GM10847 (cell line): Measurements from ENCODE around the gene B9D1.

Experiments used
- POLR2A ChIP-seq: IDR thresholded peaks from 2 replicates; pipeline ENCODE4 v1.6.1; 2011; ENCODE audit not compliant: insufficient read length; ENCODE audit errors: extremely low read depth

Gene B9D1

DNA sequence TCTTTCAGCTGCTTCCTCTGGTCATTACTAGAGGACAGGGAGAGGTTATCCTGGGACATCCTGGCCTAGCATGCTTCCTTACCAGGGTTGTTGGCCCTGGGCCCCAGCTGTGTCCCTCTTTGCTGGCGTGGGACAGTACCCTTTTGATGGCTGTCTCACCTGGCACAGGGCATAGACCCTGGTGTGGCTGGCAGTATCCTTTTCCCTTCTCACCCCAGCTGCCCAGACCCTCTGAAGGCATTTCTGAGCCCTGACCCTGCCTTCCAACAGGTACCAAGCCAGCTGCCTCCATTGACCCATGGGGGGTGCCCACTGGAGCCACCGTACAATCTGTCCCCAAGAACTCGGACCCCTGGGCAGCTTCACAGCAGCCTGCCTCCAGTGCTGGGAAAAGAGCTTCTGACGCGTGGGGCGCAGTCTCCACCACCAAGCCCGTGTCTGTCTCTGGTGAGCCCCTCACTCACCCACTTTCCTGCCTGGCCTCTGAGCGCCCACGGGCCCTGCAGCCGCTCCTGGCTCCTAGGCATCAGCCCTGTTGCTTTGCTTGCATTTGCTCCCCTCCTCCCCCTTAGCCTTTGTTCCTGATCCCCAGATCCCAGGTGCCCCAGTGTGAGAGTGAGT lies 34.0 kb downstream of the B9D1 start:
- TF ChIP-seq POLR2A: no peak

DNA sequence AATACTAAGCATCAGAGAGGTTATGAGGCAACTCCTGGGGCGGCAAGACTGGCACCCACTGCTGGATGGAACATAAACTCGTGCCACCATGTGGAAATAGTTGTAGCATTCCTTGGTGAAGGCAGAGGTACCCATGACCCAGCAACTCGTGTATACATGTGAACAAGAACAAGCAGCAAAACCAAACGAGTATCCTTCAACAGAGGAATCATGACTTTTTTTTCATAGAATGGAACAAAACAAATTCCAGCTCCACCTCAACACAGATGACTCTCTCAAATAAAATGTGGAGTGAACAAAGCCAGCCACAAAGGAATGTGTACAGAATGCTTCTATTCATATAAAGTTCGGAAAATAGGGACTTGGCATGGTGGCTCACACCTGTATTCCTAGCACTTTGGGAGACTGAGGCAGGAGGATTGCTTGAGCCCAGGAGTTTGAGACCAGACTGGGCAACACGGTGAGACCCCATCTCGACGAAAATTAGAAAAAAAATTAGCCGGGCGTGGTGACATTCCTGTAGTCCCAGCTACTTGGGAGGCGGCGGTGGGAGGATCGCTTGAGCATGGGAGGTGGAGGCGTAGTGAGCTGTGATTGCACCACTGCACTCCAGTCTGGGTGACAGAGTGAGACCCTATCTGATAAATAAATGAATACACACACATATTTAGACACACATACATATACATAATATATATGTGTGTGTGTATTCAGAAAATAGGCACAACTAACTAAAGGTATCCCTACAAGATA lies 35.3 kb downstream of the B9D1 start:
- no peak for TF ChIP-seq POLR2A

DNA sequence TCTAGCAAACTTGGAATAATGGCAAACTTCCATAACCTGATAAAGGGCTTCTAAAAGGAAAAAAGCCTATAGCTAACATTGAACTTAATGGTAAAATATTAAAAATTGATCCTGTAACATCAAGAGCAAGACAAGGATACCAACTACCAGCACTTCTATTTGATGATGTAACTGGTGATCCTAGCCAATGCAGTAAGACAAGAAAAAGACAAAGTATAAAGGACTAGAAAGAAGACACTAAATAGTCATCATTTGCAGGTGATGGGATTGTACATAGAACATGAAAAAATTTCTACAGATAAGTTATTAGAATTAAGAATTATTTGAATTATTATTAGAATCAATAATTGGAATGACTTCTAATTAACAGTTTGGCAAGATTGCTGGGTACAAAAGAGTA lies 37.0 kb downstream of the B9D1 start:
- no peak for TF ChIP-seq POLR2A

DNA sequence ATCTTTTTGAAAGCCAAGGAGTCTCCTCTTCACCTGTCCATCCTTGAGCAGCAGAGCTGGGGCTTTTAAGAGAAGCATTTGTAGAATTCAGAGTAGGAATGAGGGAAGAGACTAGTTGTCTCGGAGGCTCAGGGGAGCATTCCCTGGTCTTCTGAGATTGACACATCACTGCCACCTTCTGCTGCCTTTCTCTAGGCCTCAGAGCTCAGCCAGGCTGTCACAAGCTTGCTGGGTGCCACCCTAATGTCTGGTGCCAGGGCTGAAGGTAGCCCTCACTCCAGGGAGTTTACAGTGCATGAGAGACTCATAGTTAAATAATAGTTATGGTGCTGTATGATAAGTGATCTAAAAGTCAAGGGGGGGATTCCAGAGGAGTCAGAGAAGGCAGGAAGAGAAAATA lies 39.7 kb downstream of the B9D1 start:
- TF ChIP-seq POLR2A: no peak

DNA sequence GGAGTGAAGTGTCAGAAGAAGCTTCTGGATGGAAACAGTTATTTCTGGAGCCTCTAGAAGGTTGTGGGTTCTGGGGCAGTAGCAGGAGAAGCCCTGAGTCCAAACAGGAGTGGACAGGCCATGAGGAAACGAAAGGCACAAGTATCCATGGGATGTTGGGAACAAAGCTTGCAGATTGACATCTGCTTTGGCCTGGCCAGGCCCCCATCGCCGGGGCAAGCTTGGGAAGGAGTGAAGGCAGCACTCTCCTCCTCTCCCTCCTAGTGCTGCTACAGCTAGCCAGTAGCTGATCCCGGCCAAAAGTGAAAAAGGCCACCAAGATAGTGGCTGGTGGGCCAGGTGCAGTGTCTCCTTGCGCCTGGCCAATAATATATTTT lies 40.4 kb downstream of the B9D1 start:
- TF ChIP-seq POLR2A: no peak

DNA sequence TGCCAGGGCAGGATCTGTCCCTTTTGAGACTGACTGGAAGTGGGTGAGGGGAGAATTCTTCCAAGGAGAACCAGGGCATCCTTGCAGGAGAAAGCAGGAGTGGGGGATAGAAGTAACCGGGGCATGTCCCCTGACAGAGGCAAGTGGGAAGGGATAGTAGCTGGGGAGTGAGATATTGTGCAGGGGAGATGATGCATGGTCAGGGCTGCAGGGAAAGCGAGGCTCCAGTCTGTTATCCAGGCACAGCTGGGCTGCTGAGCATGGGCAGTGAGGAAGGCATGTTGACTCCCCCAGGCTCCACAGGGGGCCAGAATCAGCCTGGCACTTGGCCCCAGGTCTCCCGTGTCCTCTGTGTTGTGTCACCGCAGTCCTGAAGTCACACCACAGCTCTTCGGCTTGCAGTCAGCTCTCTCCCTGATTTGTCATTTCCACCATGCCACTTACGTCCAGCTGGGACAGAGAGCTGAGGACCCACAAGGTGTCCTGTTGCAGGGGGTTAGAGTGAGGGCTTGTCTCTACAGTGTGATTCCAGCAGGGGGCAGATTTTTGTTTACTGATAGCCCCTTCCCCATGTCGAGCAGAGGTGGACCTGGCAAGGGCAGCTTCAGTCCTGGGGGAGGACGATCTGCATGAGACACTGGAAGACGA lies 40.9 kb downstream of the B9D1 start:
- no peak for TF ChIP-seq POLR2A

DNA sequence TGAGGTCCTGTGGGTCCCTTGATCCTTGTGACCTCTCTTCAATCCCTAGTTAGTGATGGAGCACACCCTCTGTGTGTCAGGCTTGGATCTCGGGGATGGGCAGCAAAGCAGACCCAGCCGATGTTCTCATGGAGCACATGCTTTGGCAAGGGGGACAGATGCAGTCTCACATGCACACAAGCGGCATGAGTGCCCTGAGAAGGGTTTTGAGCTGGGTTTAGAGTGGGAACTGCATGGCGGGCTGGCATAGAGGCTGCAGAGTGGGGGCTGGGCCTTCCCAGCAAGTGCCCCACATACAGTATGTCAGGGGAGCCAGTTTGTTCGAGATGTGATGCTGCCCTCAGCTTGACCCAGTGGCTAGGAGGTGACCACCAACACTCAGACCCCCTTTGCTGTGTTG lies 41.6 kb downstream of the B9D1 start:
- TF ChIP-seq POLR2A: no peak

DNA sequence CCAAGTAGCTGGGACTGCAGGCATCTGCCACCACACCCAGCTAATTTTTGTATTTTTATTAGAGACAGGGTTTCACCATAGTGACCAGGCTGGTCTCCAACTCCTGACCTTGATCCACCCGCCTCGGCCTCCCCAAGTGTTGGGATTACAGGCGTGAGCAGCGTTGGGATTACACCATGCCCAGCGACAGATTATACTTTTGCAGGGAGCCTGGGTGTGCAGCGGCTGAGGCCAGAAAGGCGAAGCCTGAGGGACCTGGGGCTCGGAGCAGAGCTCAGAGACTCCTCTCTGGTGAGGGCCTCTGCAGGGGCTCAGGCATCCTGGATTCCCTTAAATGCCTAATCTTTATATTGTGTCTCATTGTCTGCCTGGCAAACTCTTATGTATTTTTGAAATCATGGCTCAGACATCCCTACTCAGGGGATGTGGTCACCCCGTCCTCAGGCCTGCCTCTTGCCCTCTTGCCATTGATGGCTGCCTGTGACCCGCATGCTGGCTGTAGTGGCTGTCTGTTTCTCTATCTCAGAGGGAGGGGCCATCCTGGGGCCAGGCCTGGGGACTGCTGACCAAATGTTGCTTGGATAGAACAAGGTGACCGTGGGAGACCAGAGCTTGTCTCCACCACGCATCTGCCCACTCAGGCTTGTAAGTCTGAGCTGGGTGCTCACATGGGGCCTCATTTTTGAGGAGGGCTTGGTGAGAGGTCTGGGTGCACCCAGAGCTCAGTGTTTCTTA lies 42.6 kb downstream of the B9D1 start:
- TF ChIP-seq POLR2A: no peak

DNA sequence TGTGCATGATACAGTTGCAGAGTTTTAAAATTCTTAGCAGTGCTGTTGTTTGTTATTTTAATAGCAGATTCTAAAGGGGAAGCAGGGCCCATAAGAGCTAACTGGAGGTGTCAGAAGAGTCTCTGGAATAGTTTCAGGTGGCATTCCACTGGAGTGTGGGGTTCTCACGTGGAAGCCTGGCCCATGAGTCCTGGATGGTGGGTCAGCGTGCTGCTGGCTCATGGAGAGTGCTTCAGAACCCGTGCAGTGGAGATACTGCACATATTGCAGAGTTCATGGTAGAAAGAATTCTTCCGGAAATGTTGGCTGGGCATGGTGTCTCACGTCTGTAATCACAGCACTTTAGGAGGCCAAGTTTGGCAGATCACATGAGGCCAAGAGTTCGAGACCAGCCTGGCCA lies 43.9 kb downstream of the B9D1 start:
- no peak for TF ChIP-seq POLR2A

DNA sequence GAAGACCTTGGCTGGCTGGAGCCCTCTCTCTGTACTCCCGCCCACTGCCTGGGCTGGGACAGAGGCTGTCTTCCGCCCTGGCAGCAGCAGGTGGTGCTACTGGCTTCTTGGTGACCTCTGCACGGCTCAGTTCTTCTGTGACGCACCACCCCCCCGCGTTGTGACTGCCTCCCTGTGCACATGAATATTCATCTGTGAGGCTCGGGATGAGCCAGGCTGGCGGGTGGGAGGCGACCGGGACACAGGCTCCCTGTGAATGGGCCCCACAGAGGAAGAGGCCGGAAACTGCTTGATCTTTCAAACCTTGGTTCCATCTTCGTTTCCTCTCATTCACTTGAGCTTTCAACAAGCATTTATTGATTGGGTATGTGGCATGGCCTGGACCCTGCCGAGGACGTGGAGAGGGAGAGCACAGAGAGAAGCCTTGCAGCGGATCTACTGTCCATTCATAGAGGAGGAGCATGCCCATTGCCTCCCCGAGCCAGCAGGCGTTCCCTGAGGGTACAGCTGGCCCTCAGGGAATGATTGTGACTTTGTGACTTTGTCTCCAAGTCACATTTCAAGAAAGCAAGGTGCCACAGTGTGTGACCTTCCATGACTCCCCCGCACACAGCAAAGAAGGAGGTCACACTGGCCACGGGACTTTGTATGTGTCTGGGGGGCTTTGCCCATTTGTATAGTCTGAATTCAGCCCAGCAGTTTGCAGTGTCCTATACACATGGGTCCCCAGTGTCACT lies 45.0 kb downstream of the B9D1 start:
- TF ChIP-seq POLR2A: no peak

DNA sequence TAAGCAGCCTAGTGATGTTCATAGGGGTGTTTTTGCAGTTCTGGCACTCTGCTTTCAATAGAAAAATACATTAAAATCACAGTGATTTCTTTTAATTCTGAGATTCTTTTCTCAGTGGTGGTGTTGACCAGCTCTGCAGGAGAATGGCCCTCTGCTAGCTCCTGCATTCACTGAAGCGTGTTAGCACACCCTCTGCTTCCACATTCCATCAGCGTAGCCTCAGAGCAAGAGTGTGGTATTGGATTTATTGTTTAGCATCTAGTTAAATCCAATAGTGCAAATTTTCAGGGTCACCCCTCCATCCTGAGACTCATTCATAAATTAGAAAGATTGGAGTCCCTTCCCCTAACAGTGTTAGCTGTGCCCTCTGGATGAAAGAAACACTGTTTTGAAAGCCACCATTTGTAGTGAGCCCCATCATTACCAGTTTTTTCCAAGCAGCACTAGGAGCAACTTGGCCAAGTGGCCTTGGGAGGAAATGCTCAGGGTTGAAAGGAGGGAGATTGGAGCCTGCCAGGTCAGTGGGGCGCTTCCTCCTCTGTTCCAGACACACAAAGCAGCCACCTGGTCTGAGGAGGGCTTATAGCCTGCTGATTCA lies 45.7 kb downstream of the B9D1 start:
- TF ChIP-seq POLR2A: no peak

DNA sequence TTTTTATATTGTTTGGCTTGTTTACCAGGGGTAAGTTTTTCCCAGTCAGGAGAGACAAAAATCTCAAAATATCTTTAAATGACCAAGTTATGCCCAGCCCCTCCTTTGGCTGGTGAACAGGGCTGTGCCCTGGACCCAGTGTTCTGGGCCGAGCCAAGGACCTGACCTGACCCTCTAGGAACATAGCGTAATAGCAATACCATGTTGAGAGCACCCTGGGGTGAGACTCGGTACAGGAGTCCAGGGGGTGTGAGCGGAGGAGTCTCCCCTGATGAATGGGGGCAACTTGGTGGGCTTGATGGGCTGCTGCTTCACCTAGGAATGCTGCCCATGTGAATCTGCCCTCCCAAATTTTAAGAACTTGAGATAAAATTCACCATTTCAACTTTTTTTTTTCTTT lies 47.4 kb downstream of the B9D1 start:
- no peak for TF ChIP-seq POLR2A

DNA sequence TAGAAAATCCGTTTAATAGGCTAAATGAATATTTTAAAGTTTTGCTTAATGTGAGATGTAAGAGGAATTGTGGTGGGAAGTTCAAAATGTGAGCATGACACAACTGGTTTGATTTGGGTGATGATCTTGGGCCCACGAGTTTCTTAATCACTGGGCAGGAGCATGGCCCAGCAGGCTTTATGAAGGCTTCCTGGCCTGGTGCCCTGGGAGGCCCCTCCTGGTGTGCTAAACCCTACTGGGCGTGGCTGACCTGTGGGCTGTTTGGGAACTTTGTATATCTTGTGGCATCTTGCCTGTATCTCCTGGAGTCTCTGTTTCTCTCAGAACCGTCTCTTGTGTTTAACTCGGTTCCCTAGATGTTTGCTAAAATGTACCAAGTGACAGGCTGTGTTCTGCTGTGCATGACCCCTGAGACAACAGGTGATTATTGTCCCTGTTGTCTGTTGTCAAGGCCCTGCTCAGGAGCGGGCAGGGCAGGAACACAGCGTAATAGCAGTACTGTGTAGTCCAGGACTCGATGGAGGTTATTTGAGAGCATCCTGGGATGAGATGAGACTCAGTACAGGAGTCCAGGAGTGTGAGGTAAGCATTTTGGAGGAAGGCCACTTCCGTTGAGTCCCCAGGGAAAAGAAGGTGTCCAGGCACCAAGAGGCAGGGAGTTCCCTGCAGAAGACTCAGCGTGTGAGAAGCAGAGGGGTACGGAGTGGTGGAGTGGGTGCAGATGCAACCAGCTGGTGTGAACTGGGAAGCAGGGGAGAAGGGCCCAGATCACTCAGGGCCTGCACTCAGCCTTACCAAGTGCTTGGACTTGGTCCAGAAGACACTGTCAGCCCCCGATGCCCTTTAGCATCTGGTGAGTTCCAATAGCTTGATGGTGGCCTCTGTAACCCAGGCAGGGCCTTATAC lies 48.5 kb downstream of the B9D1 start:
- TF ChIP-seq POLR2A: no peak

DNA sequence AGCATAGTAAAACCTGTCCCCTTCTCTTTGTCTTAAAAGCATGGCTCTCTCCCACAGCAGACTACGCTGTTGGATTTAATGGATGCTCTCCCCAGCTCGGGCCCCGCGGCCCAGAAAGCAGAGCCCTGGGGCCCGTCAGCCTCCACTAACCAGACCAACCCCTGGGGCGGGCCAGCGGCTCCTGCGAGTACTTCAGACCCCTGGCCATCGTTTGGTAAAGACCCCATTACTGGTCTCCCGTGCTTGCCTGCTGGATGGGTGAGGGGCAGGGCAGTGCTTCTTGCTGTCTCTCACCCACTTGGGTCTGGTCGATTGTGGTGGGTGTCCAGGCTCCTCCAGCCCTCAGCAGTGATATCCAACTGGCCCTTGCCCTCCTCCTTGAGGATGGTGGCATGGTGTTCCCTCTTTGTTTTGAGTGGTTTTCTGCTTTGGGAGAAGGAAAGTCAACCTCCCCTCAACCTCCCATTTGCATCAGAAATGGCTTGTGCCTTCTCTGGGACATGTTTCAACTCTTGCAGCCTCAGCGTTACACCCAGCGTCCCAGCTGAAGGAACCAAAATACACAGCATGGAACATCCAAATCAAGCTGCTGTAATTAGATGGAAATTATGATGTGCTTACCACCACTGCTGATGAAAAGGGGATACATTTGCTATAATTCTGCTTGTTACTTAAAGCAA lies 49.3 kb downstream of the B9D1 start:
- no peak for TF ChIP-seq POLR2A

DNA sequence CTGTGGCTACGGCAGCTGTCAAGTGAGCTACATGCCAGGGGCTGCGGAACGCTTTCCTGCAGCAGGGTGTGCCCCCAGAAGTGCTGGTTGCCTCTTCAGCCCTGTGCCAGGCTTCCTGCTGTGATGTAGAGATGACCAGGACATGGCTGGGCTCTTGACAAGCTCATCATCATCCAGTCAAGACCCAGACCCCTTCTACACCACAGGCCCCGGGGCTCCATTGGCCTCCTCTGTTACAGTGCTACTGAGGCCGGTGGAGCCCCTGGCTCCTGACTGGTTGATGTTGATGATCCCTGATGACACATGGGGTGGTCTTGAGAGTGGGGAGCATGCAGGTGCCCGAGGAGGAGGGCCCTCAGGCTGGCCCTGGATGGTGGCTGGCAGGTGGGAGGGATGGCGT lies 50.1 kb downstream of the B9D1 start:
- no peak for TF ChIP-seq POLR2A
